ENCODE data around the gene ARHGAP25.

- no peak for TF ChIP-seq POLR2A (IDR thresholded peaks at IDR 0.05; ENCODE audit: low read depth, low read length)
- no peak for TF ChIP-seq CTCF (IDR thresholded peaks at IDR 0.05; ENCODE audit: extremely low read depth in 1 of 2, insufficient read depth in 1 of 2, low read depth in 1 of 2, low read length in 2 of 2)
- TF ChIP-seq EZH2 (IDR thresholded peaks at IDR 0.05; ENCODE audit: borderline replicate concordance, low read depth, low read length, severe bottlenecking), result no peak
- no peak for TF ChIP-seq GATA2 (IDR thresholded peaks at IDR 0.05; ENCODE audit: insufficient read depth, insufficient read length, low read depth, low read length)
These were observed 113.1 kb downstream of the ARHGAP25 start for GRCh38 chr2:68847751-68848150.

Data from endothelial cell of umbilical vein (primary cell).